Kidney glomerular epithelial cell (primary cell): ENCODE results near the gene DENND4A.
A peak's percentile ranks its signal among the peaks of the same experiment; 100 is the strongest.
"Not testable (repeated sequence)": the region's sequence is repeated elsewhere in the genome, so short reads cannot be mapped to it uniquely, and the experiment has no call there.

Source experiments
- DNase-seq: peaks from one replicate; lab custom pipeline; 2025; lab: John Stamatoyannopoulos, UW

DENND4A gene

DNA sequence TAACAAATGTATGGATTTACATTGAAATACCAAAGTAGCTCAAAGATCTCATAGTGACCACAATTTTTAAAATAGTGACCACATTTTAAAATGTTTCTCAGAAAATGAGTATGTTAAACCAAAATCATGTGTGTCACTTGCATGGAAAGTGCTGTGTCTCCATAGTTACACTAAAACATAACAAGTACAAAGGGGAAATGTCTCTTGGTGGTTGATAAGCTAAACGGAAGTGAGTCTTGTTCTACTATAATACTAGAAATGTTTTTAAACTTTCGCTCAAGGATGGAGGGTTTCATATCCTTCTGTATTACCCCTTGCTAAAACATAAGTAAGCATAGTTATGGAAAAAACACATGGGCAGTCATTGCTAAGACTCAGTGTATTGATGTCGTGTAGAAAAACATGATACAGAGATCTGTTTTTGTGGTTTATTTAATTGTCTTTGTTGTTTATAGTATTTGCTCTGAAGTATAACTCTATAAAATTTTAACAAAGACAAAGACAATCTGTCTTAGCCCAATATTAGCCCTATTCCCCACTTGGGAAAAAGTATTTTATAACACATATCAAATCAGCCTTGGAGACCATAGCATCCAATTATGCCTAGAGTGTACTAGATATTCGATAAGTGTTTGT lies 27.0 kb upstream of the DENND4A start:
- DNase-seq = no peak

DNA sequence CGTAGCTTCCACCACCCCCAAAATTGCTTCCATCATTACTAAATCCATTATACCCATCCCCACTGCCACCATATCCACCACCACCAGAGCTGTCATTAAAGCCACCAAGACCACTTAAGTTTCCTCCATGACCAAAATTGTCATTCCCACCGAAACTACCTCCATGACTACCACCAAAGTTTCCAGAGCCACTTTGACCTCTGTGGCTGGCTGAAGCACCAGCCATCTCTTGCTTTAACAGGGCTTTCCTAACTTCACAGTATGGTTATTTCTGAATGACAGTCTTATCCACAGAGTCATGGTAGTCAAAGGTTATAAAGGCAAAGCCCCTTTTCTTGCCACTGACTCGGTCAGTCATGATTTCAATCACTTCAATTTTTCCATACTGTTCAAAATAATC lies 24.3 kb upstream of the DENND4A start:
- DNase-seq = no peak

DNA sequence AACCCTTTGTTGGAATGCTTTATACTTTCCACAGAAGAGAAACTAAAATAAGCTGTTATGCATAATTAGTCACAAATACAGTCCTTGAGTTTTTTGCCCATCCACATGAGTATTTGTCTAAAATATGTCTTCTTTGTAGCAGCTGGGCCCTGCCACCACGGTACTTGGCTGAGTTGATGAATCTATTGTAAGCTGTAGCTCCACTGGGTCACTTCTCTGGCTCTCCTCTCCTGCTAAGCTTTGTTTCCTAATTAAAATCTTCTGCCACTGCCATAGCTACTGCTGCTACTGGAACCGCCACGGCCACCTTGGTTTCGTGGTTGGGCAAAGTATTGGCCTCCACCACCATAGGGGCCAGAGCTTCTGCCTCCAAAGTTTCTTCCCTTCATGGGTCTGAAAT lies 23.9 kb upstream of the DENND4A start:
- not testable (repeated sequence) for DNase-seq

DNA sequence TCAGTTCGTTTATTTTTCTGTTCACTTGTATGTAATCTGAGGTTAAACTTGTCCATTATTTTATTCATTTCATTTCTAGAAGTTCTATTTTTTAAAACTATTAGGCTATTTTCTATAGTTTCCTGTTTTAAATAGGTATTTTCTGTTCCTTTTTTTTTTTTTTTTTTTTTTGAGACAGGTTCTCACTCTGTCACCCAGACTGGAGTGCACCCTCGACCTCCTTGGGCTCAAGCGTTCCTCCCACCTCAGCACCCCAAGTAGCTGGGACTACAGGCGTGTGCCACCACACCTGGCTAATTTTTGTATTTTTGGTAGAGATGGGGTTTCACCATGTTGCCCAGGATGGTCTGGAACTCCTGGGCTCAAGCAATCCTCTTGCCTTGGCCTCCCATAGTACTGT lies 22.2 kb upstream of the DENND4A start:
- not testable (repeated sequence) for DNase-seq

GRCh38 chr15:65812916-65813315 lies 20.8 kb upstream of the DENND4A start:
- DNase-seq = no peak

DNA sequence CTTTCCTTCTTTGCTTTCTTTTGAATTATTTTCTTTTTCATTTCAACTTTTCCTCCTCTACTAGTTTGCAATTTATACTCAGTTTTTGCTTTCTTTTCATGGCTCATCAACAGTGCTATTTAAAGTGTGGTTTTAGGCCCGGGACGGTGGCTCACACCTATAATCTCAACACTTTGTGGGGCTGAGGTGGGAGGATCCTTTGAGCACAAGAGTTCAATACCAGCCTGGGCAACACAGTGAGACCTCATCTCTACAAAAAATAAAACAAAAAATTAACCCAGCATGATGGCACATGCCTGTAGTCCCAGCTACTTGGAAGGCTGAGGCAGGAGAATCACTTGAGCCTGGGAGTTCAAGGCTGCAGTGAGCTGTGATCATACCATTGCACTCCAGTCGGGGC lies 20.4 kb upstream of the DENND4A start:
- no peak for DNase-seq

DNA sequence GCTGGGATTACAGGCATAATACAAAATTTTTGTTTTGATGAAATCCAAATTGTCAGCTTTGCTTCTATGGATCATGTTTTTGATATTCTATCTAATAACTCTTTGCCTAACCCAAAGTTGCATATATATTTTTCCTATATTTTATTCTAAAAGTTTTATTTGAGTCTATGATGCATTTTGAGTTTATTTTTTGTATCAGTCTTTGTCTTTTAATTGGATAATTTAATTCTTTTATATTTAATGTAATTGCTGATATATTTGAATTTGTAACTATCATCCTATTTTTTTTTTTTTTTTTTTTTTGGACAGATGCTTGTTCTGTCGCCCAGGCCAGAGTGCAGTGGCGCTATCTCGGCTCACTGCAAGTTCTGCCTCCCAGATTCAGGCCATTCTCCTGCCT lies 19.7 kb upstream of the DENND4A start:
- no peak for DNase-seq

DNA sequence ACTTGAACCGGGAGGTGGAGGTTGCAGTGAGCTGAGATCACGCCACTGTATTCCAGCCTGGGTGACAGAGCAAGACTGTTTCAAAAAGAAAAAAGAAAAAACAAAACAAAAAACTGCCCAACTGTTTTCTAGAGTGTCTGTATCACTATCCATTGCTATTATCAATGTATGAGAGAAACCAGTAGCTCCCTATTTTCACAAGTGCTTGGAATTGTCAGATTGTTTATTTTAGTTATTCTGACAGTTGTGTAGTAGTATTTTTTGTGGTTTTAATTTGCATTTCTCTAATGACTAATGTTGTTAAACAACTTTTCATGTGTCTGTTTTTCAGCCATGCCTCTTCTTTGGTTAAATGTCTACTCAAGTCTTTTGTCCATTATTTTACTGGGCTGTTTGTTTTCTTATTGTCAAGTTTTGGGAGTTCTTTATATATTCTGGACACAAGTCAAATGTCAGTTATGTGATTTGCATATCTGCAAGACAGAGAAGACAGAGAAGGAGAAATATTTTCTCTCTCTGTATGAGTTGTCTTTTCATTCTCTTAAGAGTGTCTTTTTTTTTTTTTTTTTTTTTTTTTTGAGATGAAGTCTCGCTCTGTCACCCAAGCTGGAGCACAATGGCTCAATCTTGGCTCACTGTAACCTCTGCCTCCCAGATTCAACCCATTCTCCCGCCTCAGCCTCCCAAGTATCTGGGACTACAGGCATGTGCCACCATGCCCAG lies 19.1 kb upstream of the DENND4A start:
- DNase-seq = not testable (repeated sequence)

DNA sequence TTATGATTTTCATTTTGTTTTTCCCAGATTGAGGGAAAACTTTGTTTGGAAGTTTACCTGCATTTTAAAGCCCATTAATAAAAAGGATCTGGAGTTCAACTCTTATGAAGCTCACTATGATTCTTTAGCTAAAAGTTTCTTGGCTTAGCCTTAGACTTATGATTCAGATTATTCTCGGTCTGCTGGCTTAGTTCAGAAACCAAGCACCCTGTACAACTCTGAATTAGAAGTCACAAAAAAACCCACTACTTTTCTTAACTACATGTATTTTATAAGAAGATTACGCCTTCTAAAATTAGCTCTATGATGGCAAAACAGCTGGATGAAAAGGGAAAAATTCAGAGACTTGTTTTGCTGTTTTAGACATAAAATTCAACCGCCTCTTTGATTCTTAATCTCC lies 14.3 kb upstream of the DENND4A start:
- DNase-seq = no peak

GRCh38 chr15:65805019-65805745 lies 13.1 kb upstream of the DENND4A start:
- no peak for DNase-seq

DNA sequence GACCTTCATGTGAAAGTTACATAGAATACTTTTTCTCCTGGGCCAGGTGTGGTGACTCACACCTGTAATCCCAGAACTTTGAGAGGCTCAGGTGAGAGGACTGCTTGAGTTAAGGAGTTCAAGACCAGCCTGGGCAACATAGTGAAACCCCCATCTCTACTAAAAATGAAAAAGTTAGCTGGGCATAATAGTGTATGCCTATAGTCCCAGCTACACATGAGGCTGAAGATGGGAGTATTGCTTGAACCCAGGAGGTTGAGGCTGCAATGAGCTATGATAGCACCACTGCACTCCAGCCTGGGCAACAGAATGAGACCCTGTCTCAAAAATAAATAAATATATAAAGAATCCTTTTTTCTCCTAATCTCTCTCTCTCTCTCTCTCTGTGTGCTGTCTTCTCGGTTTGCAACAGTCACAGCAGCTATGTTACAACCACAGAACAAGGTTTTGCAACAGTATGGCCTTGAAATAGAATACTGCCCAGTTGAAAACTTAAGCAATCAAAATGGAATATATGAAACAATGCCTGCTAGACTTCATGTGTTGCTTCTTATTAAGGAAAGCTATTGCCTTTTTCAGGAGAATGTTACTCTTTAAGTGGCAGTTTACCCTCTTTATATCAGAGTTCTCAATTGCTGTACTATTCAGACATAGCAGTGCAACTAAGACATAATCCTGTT lies 12.3 kb upstream of the DENND4A start:
- no peak for DNase-seq

DNA sequence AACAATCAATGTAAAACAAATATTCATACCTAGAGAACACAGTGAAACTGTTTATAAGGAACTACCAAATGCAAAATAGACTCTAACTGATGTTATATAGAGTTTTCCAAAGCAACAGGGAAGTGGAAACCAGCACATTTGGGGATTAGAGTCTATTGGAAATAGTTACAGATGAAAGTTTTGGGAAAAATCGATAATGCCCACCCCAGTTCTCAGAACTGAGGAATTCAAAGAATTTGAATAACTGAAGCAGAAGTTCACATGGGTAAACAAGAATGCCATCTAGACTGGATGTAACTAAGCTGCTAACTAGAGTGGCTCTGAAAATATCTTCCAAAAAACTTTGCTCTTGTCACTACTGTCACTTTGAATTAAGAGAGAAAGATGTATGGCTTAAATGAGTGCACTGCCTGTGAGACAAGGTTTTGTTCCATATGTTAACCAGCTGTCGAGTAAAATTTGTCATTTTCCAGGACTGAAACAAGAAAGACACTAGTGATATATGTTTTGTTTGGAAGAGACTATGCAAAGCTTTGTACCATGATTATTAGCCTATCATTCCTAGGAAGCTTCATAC lies 9.2 kb upstream of the DENND4A start:
- DNase-seq = no peak

GRCh38 chr15:65796610-65797078 lies 4.6 kb upstream of the DENND4A start:
- peak; percentile 27 for DNase-seq

- no peak for DNase-seq
These were observed 3.6 kb upstream of the DENND4A start for GRCh38 chr15:65795663-65796216.

DNA sequence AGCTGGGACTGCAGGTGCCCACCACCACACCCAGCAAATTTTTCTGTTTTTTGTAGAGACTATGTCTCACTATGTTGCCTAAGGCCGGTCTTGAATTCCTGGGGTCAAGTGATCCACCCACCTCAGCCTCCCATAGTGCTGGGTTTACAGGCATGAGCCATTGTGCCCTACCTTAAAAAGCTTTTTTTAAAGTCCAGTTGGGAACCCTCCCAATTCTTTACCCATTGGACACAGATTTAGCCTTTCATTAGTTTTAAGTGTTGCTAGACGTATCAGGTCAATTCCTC lies 1.7 kb upstream of the DENND4A start:
- DNase-seq = no peak

DNA sequence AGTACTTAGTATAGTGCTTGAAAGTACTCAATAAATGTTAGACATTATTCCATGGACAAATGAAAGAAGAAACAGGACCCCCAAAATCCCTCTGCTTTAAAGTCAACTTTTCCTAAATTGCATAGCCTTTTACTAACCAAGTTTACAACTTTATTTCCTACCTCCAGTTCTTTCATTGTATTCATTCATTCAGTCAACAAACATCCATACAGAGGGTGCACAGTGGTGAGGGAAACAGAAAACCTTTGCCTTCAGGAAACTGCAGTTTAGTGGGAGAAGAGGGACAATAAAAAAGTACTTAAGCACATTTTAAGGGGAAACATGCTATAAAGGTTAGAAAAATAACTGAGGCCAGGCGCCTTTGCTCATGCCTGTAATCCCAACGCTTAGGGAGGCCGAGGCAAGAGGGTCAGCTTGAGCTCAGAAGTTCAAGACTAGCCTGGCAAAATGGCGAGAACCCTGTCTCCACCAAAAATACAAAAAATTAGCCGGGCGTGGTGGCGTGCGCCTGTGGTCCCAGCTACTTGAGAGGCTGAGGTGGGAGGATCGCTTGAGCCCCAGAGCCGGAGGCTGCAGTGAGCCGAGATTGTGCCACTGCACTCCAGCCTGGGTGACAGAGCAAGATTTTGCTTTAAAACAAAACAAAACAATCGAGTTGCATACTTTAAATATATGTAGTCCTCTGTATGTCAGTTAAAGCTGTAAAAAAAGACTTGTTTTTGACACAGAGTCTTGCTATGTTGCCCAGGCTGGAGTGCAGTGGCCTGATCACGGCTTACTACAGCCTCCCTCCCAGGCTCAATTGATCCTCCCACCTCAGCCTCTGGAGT lies 1.1 kb upstream of the DENND4A start:
- DNase-seq = no peak

DNA sequence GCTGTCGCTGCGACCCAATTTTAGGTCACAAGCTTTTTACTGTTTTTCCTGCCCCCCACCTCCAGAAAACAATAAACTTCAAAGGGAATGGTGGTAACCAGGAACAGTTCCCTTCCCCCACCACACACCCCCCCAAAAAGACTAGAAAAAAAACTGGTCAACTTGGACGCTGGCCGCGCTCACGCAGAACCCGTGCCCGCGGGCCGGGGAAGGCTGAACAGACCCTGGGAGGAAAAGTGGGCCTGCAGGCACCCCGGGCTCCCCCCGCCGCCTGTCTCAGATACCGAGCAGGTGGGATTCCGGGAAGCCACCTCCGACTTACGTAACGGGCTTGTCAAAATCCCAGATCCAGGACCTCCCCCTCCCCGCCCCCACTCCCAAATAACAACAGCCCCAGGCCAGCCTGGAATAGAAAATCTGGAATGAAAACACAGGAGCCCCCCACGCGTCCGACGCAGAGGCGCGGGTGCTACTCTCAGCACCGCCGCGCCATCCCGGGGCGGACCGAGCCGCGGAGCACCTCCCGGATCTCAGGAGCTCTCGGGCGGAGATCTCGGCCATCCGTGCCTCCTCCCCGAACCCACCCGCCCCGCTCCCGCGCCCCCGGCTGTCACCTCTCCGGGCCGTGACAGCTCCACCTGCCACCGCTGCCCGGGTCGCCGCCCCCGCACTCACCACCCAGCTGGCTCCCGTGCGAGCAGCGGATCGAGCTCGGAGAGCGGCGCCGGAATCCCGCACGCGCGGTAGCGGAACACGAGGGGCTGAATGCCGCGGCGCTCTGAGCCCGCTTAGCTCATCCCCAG lies 557 bp downstream of the DENND4A start:
- DNase-seq = peak; percentile 64

GRCh38 chr15:65790694-65791334 lies 1.3 kb downstream of the DENND4A start:
- no peak for DNase-seq

DNA sequence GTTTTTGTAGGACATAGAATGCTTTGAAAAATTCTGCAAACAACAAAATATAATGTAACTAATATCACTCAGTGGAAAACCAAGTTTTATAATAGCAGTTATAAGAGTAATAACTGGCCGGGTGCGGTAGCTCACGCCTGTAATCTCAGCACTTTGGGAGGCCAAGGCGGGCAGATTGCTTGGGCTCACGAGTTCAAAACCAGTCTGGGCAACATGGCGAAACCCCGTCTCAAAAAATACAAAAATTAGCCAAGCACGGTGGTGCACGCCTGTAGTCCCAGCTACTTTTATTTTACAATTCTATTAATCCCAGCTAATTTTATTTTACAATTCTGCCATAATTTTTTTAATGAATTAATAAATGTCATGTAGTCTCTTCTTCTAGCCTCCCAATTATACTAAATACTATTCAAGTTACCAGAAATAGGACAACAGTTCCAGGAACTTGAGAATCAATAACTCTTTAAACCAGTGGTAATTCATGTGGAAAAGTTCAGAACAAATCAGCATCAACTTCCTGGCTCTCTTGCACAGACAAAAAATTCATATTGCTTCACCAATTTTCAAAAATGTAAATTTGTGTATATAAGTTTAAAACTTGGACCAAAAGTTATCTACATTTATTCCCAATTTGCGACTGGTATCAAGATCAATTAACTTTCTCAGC lies 2.2 kb downstream of the DENND4A start:
- no peak for DNase-seq
